GM12878 (cell line): ENCODE measurements around the gene GATA3. TPM values are rescaled to one million over a fixed set of nuclear protein-coding genes. Genes with fewer than 3 reads are reported as not detected.

ENCODE experiments used
- ATAC-seq: fragments of 200-7000 bp; cut with Tn5 transposase; 3 replicates; pipeline ENCODE4 v1.9.1; 2020; ENCODE audit warnings: mild to moderate bottlenecking, moderate library complexity
- BruUV-seq: library from RNA; stranded (reverse); fragments of 400-500 nt; replicated peaks from 2 replicates; lab custom pipeline; 2021; lab: Mats Ljungman, UMichigan
- CTCF ChIA-PET: fragments of 300-600 bp; sonication (Branson Sonifier 250); formaldehyde crosslinking; extraction: SDS; loops from one replicate; lab custom pipeline; 2021; ENCODE audit warnings: inconsistent platforms; lab: Yijun Ruan, JAX
- POLR2A ChIA-PET: fragments of 350-600 bp; formaldehyde crosslinking; extraction: SDS; loops from one replicate; lab custom pipeline; 2021; ENCODE audit warnings: inconsistent platforms; lab: Charles Lee
- RAD21 ChIA-PET: fragments of 300-600 bp; sonication (Branson Sonifier 250); formaldehyde crosslinking; loops from one replicate; lab custom pipeline; 2023; ENCODE audit warnings: antibody characterized with exemption; ENCODE audit not compliant: unreplicated experiment; lab: Charles Lee
- SMC1A ChIA-PET: fragments of 300-600 bp; sonication (Branson Sonifier 250); formaldehyde crosslinking; loops from one replicate; lab custom pipeline; 2023; ENCODE audit not compliant: unreplicated experiment, uncharacterized antibody; lab: Charles Lee
- DNase-seq: peaks from one replicate; pipeline ENCODE4 v3.0.0-alpha.2; 2011; ENCODE audit warnings: low read depth, low spot score
- FAIRE-seq: peaks from 3 replicates; lab custom pipeline; 2011; peaks lifted over from hg19 to GRCh38; lab: Jason Lieb, UNC
- H2AFZ ChIP-seq: 2 replicates; pipeline ENCODE4 v1.6.0; 2011; ENCODE audit warnings: low read depth, low read length, control low read depth; ENCODE audit not compliant: control insufficient read depth
- H3K27ac ChIP-seq: 2 replicates; pipeline ENCODE4 v1.5.1; 2011; ENCODE audit warnings: control low read depth; ENCODE audit not compliant: control insufficient read depth, insufficient read depth
- H3K27me3 ChIP-seq, 2 experiments: replicated peaks in 1 of 2; 2 replicates each; pipeline versions ENCODE4 v1.6.0 to v1.6.1; 2011; ENCODE audit warnings: low read length in 1 of 2; ENCODE audit not compliant: control insufficient read depth in 2 of 2, insufficient read depth in 2 of 2
- H3K36me3 ChIP-seq, 2 experiments: 2 replicates each; pipeline ENCODE4 v1.5.1; 2011; ENCODE audit warnings: low read length in 1 of 2; ENCODE audit not compliant: control insufficient read depth in 2 of 2, insufficient read depth in 2 of 2
- H3K4me1 ChIP-seq: 2 replicates; pipeline ENCODE4 v1.6.1; 2011; ENCODE audit warnings: mild to moderate bottlenecking, low read length, moderate library complexity, mixed read lengths; ENCODE audit not compliant: control insufficient read depth, insufficient read depth
- H3K4me2 ChIP-seq: 2 replicates; pipeline ENCODE4 v1.6.0; 2011; ENCODE audit warnings: control low read depth; ENCODE audit not compliant: control insufficient read depth, insufficient read depth
- H3K4me3 ChIP-seq: fragments of 200-600 bp; sonication (generic); 2 replicates; pipeline ENCODE4 v1.5.1; 2016
- H3K79me2 ChIP-seq: 2 replicates; pipeline ENCODE4 v1.6.0; 2011; ENCODE audit warnings: low read length; ENCODE audit not compliant: control insufficient read depth, insufficient read depth
- H3K9ac ChIP-seq: 2 replicates; pipeline ENCODE4 v1.8.0; 2011; ENCODE audit warnings: low read length, control low read depth, mixed read lengths; ENCODE audit not compliant: control insufficient read depth, insufficient read depth
- H3K9me3 ChIP-seq: replicated peaks from 3 replicates; pipeline ENCODE4 v1.5.1; 2011; ENCODE audit warnings: mild to moderate bottlenecking, low read length; ENCODE audit not compliant: control insufficient read depth, insufficient read depth
- H4K20me1 ChIP-seq: 2 replicates; pipeline ENCODE4 v1.6.0; 2011; ENCODE audit not compliant: control insufficient read depth, insufficient read depth
- BHLHE40 ChIP-seq, 2 experiments: fragments of 450-650 bp in 1 of 2; IDR thresholded peaks; 2 replicates each; pipeline ENCODE4 v1.6.1; 2011 to 2017; ENCODE audit warnings: low read depth in 2 of 2, borderline replicate concordance in 1 of 2, improper control_type of control experiment in 1 of 2, low read length in 1 of 2, mild to moderate bottlenecking in 1 of 2
- BMI1 ChIP-seq: fragments of 450-650 bp; IDR thresholded peaks from 2 replicates; pipeline ENCODE4 v1.6.1; 2016; ENCODE audit warnings: mild to moderate bottlenecking, moderate library complexity, borderline replicate concordance
- ETV6 ChIP-seq, 2 experiments: fragments of 450-650 bp in 1 of 2; IDR thresholded peaks in 1 of 2; conservative IDR thresholded peaks in 1 of 2; 2 replicates each; pipeline ENCODE4 v1.6.1; 2014; ENCODE audit warnings: antibody characterized with exemption in 1 of 2, borderline replicate concordance in 1 of 2, low read depth in 1 of 2, mild to moderate bottlenecking in 1 of 2, moderate library complexity in 1 of 2
- FOXK2 ChIP-seq: fragments of 450-650 bp; IDR thresholded peaks from 2 replicates; pipeline ENCODE4 v1.6.1; 2017; ENCODE audit warnings: mild to moderate bottlenecking, moderate library complexity
- GATAD2B ChIP-seq: fragments of 450-650 bp; conservative IDR thresholded peaks from 2 replicates; pipeline ENCODE4 v1.6.1; 2017; ENCODE audit warnings: low read depth, mild to moderate bottlenecking, moderate library complexity
- MTA2 ChIP-seq: fragments of 450-650 bp; IDR thresholded peaks from 2 replicates; pipeline ENCODE4 v1.6.1; 2016; ENCODE audit warnings: low read depth, mild to moderate bottlenecking, moderate library complexity
- MYB ChIP-seq: fragments of 150-350 bp; IDR thresholded peaks from 2 replicates; pipeline ENCODE4 v1.6.1; 2014; ENCODE audit warnings: mild to moderate bottlenecking, low read depth, low read length, borderline replicate concordance
- MYC ChIP-seq: IDR thresholded peaks from 2 replicates; pipeline ENCODE4 v1.6.1; 2011; ENCODE audit warnings: mild to moderate bottlenecking, low read length, moderate library complexity, inconsistent platforms; ENCODE audit not compliant: insufficient read depth, insufficient replicate concordance, insufficient read length, severe bottlenecking
- NFYB ChIP-seq: IDR thresholded peaks from 2 replicates; pipeline ENCODE4 v1.6.1; 2011; ENCODE audit warnings: low read depth, mild to moderate bottlenecking, low read length, improper control_type of control experiment, moderate library complexity; ENCODE audit not compliant: insufficient read depth
- NR2C2 ChIP-seq: IDR thresholded peaks from 2 replicates; pipeline ENCODE4 v1.6.1; 2011; ENCODE audit warnings: borderline replicate concordance, low read depth; ENCODE audit not compliant: control insufficient read depth, insufficient read length
- PAX5 ChIP-seq: IDR thresholded peaks from 2 replicates; pipeline ENCODE4 v1.6.1; 2011; ENCODE audit warnings: low read depth, low read length, borderline replicate concordance
- POLR2AphosphoS5 ChIP-seq: IDR thresholded peaks from 2 replicates; pipeline ENCODE4 v1.6.1; 2011; ENCODE audit warnings: mild to moderate bottlenecking, low read length, inconsistent platforms
- RELA ChIP-seq: fragments of 450-650 bp; IDR thresholded peaks from 2 replicates; pipeline ENCODE4 v1.8.0; 2014; ENCODE audit warnings: borderline replicate concordance; ENCODE audit not compliant: partially characterized antibody
- TBL1XR1 ChIP-seq: IDR thresholded peaks from 2 replicates; pipeline ENCODE4 v1.6.1; 2012; ENCODE audit warnings: low read depth, low read length, improper control_type of control experiment
- TCF7 ChIP-seq: IDR thresholded peaks from 2 replicates; pipeline ENCODE4 v1.6.1; 2014; ENCODE audit warnings: antibody characterized with exemption, borderline replicate concordance
- WGBS: methylation state at CpG from one replicate; pipeline ENCODE4 v1.1.6; 2016; ENCODE audit warnings: low lambda C conversion rate; ENCODE audit not compliant: insufficient replicate concordance, insufficient coverage; ENCODE audit errors: missing lambda C conversion rate; 5-methylcytosine and 5-hydroxymethylcytosine counted together
- in situ Hi-C: fragments of 300-500 bp; cut with MboI; formaldehyde crosslinking; loops from 9 replicates; pipeline ENCODE4 v1.14.3; 2018; ENCODE audit warnings: mixed read lengths
- intact Hi-C: fragments of 100-400 bp; cut with micrococcal nuclease; formaldehyde crosslinking; loops from one replicate; pipeline ENCODE4 v1.14.2; 2022; ENCODE audit not compliant: unreplicated experiment
- polyA plus RNA-seq, 11 experiments: library from polyadenylated mRNA; depleted of rRNA in 4 of 11; unstranded in 6 of 11; stranded (reverse) in 5 of 11; fragments of >200 nt; fragmentation: Nextera tagmentation in 4 of 11; fragmentation: Illumina TruSeq in 1 of 11; extraction: Ambion mirVana in 4 of 11; extraction: Trizol in 1 of 11; gene quantifications; 1 replicate in 1 of 11; 2 replicates in 10 of 11; pipeline versions ENCODE4 v1.2.1 to v1.2.3, GENCODE V29; 2011 to 2016; ENCODE audit warnings: inconsistent platforms in 2 of 11, missing spikeins in 2 of 11, low read depth in 1 of 11
- total RNA-seq, 4 experiments: library from RNA; depleted of rRNA in 3 of 4; stranded (reverse); fragments of >200 nt in 3 of 4; fragmentation: Illumina TruSeq in 1 of 4; extraction: Trizol in 1 of 4; gene quantifications; 2 replicates each; pipeline versions ENCODE4 v1.2.1 to v1.2.3, GENCODE V29; 2013 to 2021
- TF ChIP-seq, protein P1 (sequence below): fragments of 150-350 bp; IDR thresholded peaks from 2 replicates; pipeline ENCODE4 v1.6.1; 2014; ENCODE audit warnings: mild to moderate bottlenecking, low read depth, low read length
- TF ChIP-seq, protein P2 (sequence below): fragments of 450-650 bp; IDR thresholded peaks from 2 replicates; pipeline ENCODE4 v1.6.1; 2018; ENCODE audit warnings: mild to moderate bottlenecking, low read depth, moderate library complexity; ENCODE audit not compliant: partially characterized antibody

GATA3 gene
- total and polyA plus RNA-seq, 10 of the 15 experiments (the other 5 are each of a cell fraction or from before 2014, with no cell fraction given) = 0.08 to 0.80 (median 0.29) TPM

DNA sequence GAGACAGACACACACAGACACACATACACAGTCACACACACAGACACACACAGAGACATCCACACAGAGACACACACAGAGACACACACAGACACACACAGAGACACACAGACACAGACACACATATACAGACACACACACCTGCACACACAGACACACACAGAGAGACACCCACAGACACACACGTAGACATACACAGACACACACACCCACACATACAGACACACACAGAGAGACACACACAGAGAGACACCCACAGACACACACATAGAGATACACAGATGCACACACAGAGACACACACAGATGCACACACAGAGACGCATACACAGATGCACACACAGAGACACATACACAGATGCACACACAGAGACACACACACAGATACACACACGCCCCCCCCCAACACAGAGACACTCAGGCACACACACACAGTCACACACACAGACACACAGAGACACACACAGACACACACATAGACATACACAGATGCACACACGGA, 58.5 kb downstream of the GATA3 start (continued):
- TF ChIP-seq BHLHE40 (IDR thresholded peaks at IDR 0.05; ENCODE audit: borderline replicate concordance in 1 of 2, low read depth in 2 of 2, low read length in 1 of 2) = no peak
- TF ChIP-seq, protein P1, sequence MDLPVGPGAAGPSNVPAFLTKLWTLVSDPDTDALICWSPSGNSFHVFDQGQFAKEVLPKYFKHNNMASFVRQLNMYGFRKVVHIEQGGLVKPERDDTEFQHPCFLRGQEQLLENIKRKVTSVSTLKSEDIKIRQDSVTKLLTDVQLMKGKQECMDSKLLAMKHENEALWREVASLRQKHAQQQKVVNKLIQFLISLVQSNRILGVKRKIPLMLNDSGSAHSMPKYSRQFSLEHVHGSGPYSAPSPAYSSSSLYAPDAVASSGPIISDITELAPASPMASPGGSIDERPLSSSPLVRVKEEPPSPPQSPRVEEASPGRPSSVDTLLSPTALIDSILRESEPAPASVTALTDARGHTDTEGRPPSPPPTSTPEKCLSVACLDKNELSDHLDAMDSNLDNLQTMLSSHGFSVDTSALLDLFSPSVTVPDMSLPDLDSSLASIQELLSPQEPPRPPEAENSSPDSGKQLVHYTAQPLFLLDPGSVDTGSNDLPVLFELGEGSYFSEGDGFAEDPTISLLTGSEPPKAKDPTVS = no peak
- TF ChIP-seq TBL1XR1 = no peak
- no peak for TF ChIP-seq POLR2AphosphoS5
- TF ChIP-seq TCF7 = no peak
- TF ChIP-seq MTA2 = no peak

DNA sequence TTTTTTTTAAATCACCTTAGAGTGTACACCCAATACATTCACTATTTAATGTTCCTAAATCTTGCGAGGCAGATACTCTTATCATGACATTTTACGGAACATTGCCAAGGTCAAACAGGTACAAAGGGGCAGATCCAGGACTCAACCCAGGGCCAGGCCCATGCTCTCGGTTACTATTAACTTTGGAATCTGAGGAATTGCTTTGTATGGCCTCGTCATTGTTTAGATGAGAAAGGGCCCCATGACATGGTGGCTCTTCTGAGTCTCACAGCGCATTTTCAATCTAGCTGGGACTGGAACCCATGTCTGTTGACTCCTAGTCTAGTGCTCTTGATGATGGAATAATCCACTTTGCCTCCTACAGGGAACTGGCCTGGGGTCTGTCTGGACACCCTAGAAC, 59.1 kb downstream of the GATA3 start:
- ChIA-PET SMC1A (no interaction called here), POLR2A (no interaction called here), CTCF (no interaction called here), RAD21 (no interaction called here)
- in situ Hi-C loops = no loop called here
- no peak overlapping the region for H3K4me3 ChIP-seq
- TF ChIP-seq, protein P2, sequence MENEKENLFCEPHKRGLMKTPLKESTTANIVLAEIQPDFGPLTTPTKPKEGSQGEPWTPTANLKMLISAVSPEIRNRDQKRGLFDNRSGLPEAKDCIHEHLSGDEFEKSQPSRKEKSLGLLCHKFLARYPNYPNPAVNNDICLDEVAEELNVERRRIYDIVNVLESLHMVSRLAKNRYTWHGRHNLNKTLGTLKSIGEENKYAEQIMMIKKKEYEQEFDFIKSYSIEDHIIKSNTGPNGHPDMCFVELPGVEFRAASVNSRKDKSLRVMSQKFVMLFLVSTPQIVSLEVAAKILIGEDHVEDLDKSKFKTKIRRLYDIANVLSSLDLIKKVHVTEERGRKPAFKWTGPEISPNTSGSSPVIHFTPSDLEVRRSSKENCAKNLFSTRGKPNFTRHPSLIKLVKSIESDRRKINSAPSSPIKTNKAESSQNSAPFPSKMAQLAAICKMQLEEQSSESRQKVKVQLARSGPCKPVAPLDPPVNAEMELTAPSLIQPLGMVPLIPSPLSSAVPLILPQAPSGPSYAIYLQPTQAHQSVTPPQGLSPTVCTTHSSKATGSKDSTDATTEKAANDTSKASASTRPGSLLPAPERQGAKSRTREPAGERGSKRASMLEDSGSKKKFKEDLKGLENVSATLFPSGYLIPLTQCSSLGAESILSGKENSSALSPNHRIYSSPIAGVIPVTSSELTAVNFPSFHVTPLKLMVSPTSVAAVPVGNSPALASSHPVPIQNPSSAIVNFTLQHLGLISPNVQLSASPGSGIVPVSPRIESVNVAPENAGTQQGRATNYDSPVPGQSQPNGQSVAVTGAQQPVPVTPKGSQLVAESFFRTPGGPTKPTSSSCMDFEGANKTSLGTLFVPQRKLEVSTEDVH = no peak
- TF ChIP-seq NR2C2 (no peak), RELA (no peak), MYC (no peak), ETV6 (conservative IDR thresholded peaks at IDR 0.05 in 1 of 2, IDR thresholded peaks at IDR 0.05 in 1 of 2; ENCODE audit: borderline replicate concordance in 1 of 2, low read depth in 1 of 2) (no peak), MYB (no peak), PAX5 (no peak), FOXK2 (no peak), GATAD2B (no peak), BMI1 (no peak), NFYB (no peak)
- no peaks in the 10 kb centered on the region; a peak in 1 of 4 replicates for H3K27me3 ChIP-seq
- intact Hi-C loops = no loop called here
- no peaks in the 10 kb centered on the region for H3K9me3 ChIP-seq
- FAIRE-seq (no peak), DNase-seq (no peak), ATAC-seq (no peak)
- H3K4me2 ChIP-seq = no peak overlapping the region
- no peaks in the 10 kb centered on the region for H3K79me2 ChIP-seq
- H4K20me1 ChIP-seq = no peaks in the 10 kb centered on the region
- H2AFZ ChIP-seq = no peak overlapping the region
- H3K9ac ChIP-seq = no peak overlapping the region
- H3K4me1 ChIP-seq = no peaks in the 10 kb centered on the region
- no TSS peak for BruUV-seq
- 71% methylated on average over 5 of the region's 5 CpGs for WGBS
- H3K27ac ChIP-seq = no peak overlapping the region
- H3K36me3 ChIP-seq = no peaks in the 10 kb centered on the region
